Fibroblast of skin of right quadriceps (primary cell): ENCODE results near the gene LAMA2.

Source experiments
- DNase-seq: peaks from one replicate; pipeline ENCODE4 v3.0.0-alpha.2; 2013

LAMA2 gene

GRCh38 chr6:128918886-128919285 is 35.9 kb downstream of the LAMA2 start:
- peak; percentile 9 for DNase-seq

GRCh38 chr6:128919412-128920180 is 36.7 kb downstream of the LAMA2 start:
- DNase-seq = peak; percentile 66

GRCh38 chr6:128925765-128926164 is 42.8 kb downstream of the LAMA2 start:
- DNase-seq = no peak

- no peak for DNase-seq
Observed at GRCh38 chr6:128929869-128930268, 46.9 kb downstream of the LAMA2 start.

GRCh38 chr6:128930321-128930720 is 47.4 kb downstream of the LAMA2 start:
- DNase-seq = no peak

GRCh38 chr6:128932061-128932460 is 49.1 kb downstream of the LAMA2 start:
- DNase-seq = no peak

GRCh38 chr6:128950864-128951263 is 67.9 kb downstream of the LAMA2 start:
- no peak for DNase-seq

- DNase-seq = no peak
Observed at GRCh38 chr6:128952902-128953301, 70.0 kb downstream of the LAMA2 start.

- DNase-seq = no peak
Observed at GRCh38 chr6:128954308-128955043, 71.5 kb downstream of the LAMA2 start.

- peak; percentile 74 for DNase-seq
Observed at GRCh38 chr6:128963561-128963960, 80.6 kb downstream of the LAMA2 start.

- DNase-seq = no peak
Observed at GRCh38 chr6:128964233-128964755, 81.4 kb downstream of the LAMA2 start.

- DNase-seq = no peak
Observed at GRCh38 chr6:128964771-128965170, 81.8 kb downstream of the LAMA2 start.

GRCh38 chr6:128966934-128967333 is 84.0 kb downstream of the LAMA2 start:
- no peak for DNase-seq

GRCh38 chr6:128979071-128979470 is 96.1 kb downstream of the LAMA2 start:
- no peak for DNase-seq

GRCh38 chr6:128981716-128982115 is 98.8 kb downstream of the LAMA2 start:
- peak; percentile 1 for DNase-seq

- no peak for DNase-seq
Observed at GRCh38 chr6:128990360-128990759, 107.4 kb downstream of the LAMA2 start.

- DNase-seq = no peak
Observed at GRCh38 chr6:128990915-128991314, 108.0 kb downstream of the LAMA2 start.

- no peak for DNase-seq
Observed at GRCh38 chr6:128993166-128993565, 110.2 kb downstream of the LAMA2 start.

GRCh38 chr6:128997880-128998279 is 114.9 kb downstream of the LAMA2 start:
- DNase-seq = no peak

- no peak for DNase-seq
Observed at GRCh38 chr6:129006724-129007514, 124.0 kb downstream of the LAMA2 start.

- no peak for DNase-seq
Observed at GRCh38 chr6:129007701-129008373, 124.9 kb downstream of the LAMA2 start.

- DNase-seq = no peak
Observed at GRCh38 chr6:129008591-129008990, 125.7 kb downstream of the LAMA2 start.

- DNase-seq = no peak
Observed at GRCh38 chr6:129009851-129010250, 126.9 kb downstream of the LAMA2 start.
